Measurements from ENCODE around the gene TBC1D30. TPM values are rescaled to one million over a fixed set of nuclear protein-coding genes. Genes with fewer than 3 reads are reported as not detected.

TBC1D30 gene
- total RNA-seq, 4 donors from 2014 or later: 0.35 to 6.7 (median 2.5) TPM

DNA sequence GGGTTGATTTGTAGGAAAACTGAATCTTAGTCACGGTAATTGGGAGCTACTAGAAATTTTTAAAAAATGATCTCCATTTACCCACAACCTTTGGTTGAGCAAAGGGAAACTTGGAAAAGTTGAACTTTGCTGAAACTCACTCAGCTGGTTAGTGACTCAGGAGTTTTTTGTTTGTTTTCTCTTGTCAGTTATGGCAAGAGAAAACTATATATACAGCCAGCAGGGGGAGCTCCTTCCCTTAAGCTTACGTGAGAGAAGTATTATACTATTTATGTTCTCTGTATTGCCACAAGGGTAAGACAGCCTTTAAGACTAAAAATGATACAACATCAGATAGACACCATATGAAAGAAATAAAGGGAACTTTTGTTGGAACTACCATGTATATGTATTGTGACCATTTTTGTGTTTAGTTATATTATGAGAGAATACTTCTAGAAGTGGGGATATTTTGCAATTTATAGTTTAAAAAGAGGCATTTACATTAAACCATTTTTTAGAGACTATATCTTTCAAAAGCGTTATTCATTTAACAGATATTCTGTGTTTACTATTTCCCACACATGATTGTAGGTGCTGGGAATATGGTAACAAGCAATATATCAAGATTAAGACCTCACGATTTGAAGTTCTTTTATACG is 28.1 kb upstream of the TBC1D30 start:
- Histone ChIP-seq H3K4me3 (no peak overlapping the region), H3K36me3 (no peaks in the 10 kb centered on the region), H3K27me3 (peaks cover 11% of the 10 kb centered on the region), H3K9me3 (no peaks in the 10 kb centered on the region), H3K4me1 (no peaks in the 10 kb centered on the region), H3K27ac (no peak overlapping the region)
- TF ChIP-seq CTCF (IDR thresholded peaks at IDR 0.05) (peak; percentile 19 to 76 (median 51)), POLR2A (IDR thresholded peaks at IDR 0.05) (no peak)
- 42 to 44% methylated on average over 5 of the region's 5 CpGs for WGBS, 2 donors (ENCODE audit: low coverage in 1 of 2)
- peak; percentile 66 for ATAC-seq

- no peak overlapping the region for H3K27ac ChIP-seq
- H3K4me3 ChIP-seq: no peak overlapping the region
- H3K4me1 ChIP-seq: peaks cover 0 to 3% (median 0%) of the 10 kb centered on the region in 3 donors
- no peaks in the 10 kb centered on the region for H3K36me3 ChIP-seq
- TF ChIP-seq POLR2AphosphoS5 (IDR thresholded peaks at IDR 0.05) (no peak), EP300 (IDR thresholded peaks at IDR 0.05) (no peak), CTCF (IDR thresholded peaks at IDR 0.05) (no peak), POLR2A (IDR thresholded peaks at IDR 0.05) (no peak)
- no peak for ATAC-seq
- peaks cover 11% of the 10 kb centered on the region for H3K27me3 ChIP-seq
- WGBS, 2 donors (ENCODE audit: low coverage in 1 of 2): 70% methylated on average over 1 of the region's 1 CpG; no CpG with 5 or more reads in 1 of the 2 donors
- H3K9me3 ChIP-seq: no peaks in the 10 kb centered on the region
Measured at GRCh38 chr12:64797156-64797555, 27.3 kb upstream of the TBC1D30 start.

- peaks cover 11% of the 10 kb centered on the region for H3K27me3 ChIP-seq
- TF ChIP-seq CTCF (IDR thresholded peaks at IDR 0.05) (no peak), POLR2A (IDR thresholded peaks at IDR 0.05) (no peak)
- no peak overlapping the region for H3K4me3 ChIP-seq
- no peaks in the 10 kb centered on the region for H3K36me3 ChIP-seq
- H3K4me1 ChIP-seq: peaks cover 0 to 4% (median 0%) of the 10 kb centered on the region in 3 donors
- no peak overlapping the region for H3K27ac ChIP-seq
- H3K9me3 ChIP-seq: no peaks in the 10 kb centered on the region
- ATAC-seq: no peak
Measured at GRCh38 chr12:64798165-64798564, 26.3 kb upstream of the TBC1D30 start.

- no peak for ATAC-seq
- Histone ChIP-seq H3K27ac (no peak overlapping the region), H3K36me3 (no peaks in the 10 kb centered on the region), H3K4me1 (peaks cover 0 to 4% (median 0%) of the 10 kb centered on the region in 3 donors), H3K4me3 (no peak overlapping the region), H3K9me3 (no peaks in the 10 kb centered on the region), H3K27me3 (peaks cover 20% of the 10 kb centered on the region)
- WGBS, 2 donors (ENCODE audit: low coverage in 1 of 2): 78 to 82% methylated on average over 3 to 5 of the region's 5 CpGs
- TF ChIP-seq CTCF (IDR thresholded peaks at IDR 0.05) (no peak), EP300 (IDR thresholded peaks at IDR 0.05) (no peak), POLR2AphosphoS5 (IDR thresholded peaks at IDR 0.05) (no peak), POLR2A (IDR thresholded peaks at IDR 0.05) (no peak)
Measured at GRCh38 chr12:64800640-64801039, 23.8 kb upstream of the TBC1D30 start.

GRCh38 chr12:64801381-64801780 is 23.1 kb upstream of the TBC1D30 start:
- Histone ChIP-seq H3K36me3 (no peaks in the 10 kb centered on the region), H3K27ac (no peak overlapping the region), H3K4me1 (peaks cover 0 to 4% (median 0%) of the 10 kb centered on the region in 3 donors), H3K4me3 (no peak overlapping the region), H3K27me3 (peaks cover 20% of the 10 kb centered on the region), H3K9me3 (no peaks in the 10 kb centered on the region)
- 75 to 85% methylated on average over 2 of the region's 2 CpGs for WGBS, 2 donors (ENCODE audit: low coverage in 1 of 2)
- no peak for ATAC-seq
- no peak for TF ChIP-seq POLR2A (IDR thresholded peaks at IDR 0.05)
- no peak for TF ChIP-seq CTCF (IDR thresholded peaks at IDR 0.05)
- no peak for TF ChIP-seq EP300 (IDR thresholded peaks at IDR 0.05)
- TF ChIP-seq POLR2AphosphoS5 (IDR thresholded peaks at IDR 0.05): no peak

Measured in gastroesophageal sphincter (tissue), 4 donors.